GM18909 (cell line): ENCODE results near the gene GLCE.
"Not testable (repeated sequence)": the region's sequence is repeated elsewhere in the genome, so short reads cannot be mapped to it uniquely, and the experiment has no call there.

ENCODE experiments used
- ATAC-seq: cut with Tn5 transposase; IDR thresholded peaks from one replicate; pipeline ENCODE4 v1.9.1; 2021; ENCODE audit warnings: mild to moderate bottlenecking; ENCODE audit not compliant: unreplicated experiment, poor library complexity

The GLCE gene

GRCh38 chr15:69134791-69135190, 25.6 kb upstream of the GLCE start:
- no peak for ATAC-seq

GRCh38 chr15:69135499-69135898, 24.9 kb upstream of the GLCE start:
- no peak for ATAC-seq

GRCh38 chr15:69138963-69139362, 21.5 kb upstream of the GLCE start:
- no peak for ATAC-seq

- ATAC-seq, result no peak
Measured at GRCh38 chr15:69140306-69140705, 20.1 kb upstream of the GLCE start.

- no peak for ATAC-seq
Measured at GRCh38 chr15:69141286-69141701, 19.1 kb upstream of the GLCE start.

- ATAC-seq, result no peak
Measured at GRCh38 chr15:69141833-69142232, 18.6 kb upstream of the GLCE start.

- no peak for ATAC-seq
Measured at GRCh38 chr15:69143756-69144436, 16.5 kb upstream of the GLCE start.

- no peak for ATAC-seq
Measured at GRCh38 chr15:69144530-69144929, 15.9 kb upstream of the GLCE start.

- no peak for ATAC-seq
Measured at GRCh38 chr15:69145149-69145693, 15.2 kb upstream of the GLCE start.

GRCh38 chr15:69145694-69146492, 14.5 kb upstream of the GLCE start:
- ATAC-seq, result no peak

GRCh38 chr15:69146724-69147435, 13.6 kb upstream of the GLCE start:
- no peak for ATAC-seq

GRCh38 chr15:69148465-69148864, 12.0 kb upstream of the GLCE start:
- no peak for ATAC-seq

- ATAC-seq, result no peak
Measured at GRCh38 chr15:69149163-69149562, 11.3 kb upstream of the GLCE start.

GRCh38 chr15:69149803-69150202, 10.6 kb upstream of the GLCE start:
- ATAC-seq, result no peak

GRCh38 chr15:69150336-69150735, 10.1 kb upstream of the GLCE start:
- ATAC-seq, result no peak

- no peak for ATAC-seq
Measured at GRCh38 chr15:69150841-69151240, 9.6 kb upstream of the GLCE start.

- ATAC-seq, result no peak
Measured at GRCh38 chr15:69153046-69153445, 7.4 kb upstream of the GLCE start.

- ATAC-seq, result not testable (repeated sequence)
Measured at GRCh38 chr15:69153587-69153986, 6.8 kb upstream of the GLCE start.

- no peak for ATAC-seq
Measured at GRCh38 chr15:69154078-69154477, 6.4 kb upstream of the GLCE start.

- ATAC-seq, result no peak
Measured at GRCh38 chr15:69154684-69155083, 5.8 kb upstream of the GLCE start.
